Stimulated activated CD4-positive, alpha-beta T cell treated with anti-CD3 and anti-CD28 coated beads, Interleukin-4, amount 100 ng/mL, for 48 hours (primary cell): ENCODE data around the gene MIDN.
A peak's percentile ranks its signal among the peaks of the same experiment; 100 is the strongest.
"Not testable (repeated sequence)": the region's sequence is repeated elsewhere in the genome, so short reads cannot be mapped to it uniquely, and the experiment has no call there.

Experiments used
- DNase-seq, 2 donors: peaks; one replicate each; pipeline ENCODE4 v3.0.0-alpha.2; 2020; ENCODE audit warnings: low read depth in 2 of 2

MIDN gene

DNA sequence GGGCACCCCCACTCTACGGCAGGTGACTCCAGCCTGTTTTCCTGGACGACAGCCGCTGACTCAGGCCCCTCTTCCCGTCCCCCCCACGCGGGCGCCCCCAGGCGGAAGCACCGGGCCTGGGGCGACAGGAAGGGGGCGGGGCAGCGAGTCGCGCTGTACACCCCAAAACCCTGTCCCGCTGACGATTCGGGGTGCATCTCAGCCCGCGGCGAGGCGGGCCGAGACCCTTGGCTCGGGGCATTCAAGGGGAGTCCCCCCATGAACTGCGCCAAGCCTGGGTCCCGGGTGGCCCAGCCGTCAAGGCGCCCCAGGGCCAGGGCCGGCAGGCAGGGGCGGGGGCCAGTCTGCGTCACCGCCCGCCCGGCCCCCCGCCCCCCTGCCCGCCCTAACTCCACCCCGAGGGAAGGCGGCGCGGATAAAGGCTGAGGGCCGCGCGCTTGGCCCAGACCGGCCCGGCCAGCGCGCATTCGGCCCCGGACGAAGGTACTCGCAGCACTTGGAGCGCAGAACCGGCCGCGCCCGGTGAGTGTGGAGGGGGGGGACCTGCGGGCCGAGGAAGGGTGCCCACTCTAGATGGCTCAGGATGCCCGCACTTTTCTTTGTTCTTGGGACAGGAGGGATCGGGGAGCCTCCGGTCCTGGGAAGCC, at the start of gene MIDN:
MIDN (plus strand) TSS at position 445 of the 647 bp plus-strand sequence. CDS start 1,714 bp downstream, outside the sequence.
- DNase-seq, result peak in 1 of 2 donors; percentile 58

DNA sequence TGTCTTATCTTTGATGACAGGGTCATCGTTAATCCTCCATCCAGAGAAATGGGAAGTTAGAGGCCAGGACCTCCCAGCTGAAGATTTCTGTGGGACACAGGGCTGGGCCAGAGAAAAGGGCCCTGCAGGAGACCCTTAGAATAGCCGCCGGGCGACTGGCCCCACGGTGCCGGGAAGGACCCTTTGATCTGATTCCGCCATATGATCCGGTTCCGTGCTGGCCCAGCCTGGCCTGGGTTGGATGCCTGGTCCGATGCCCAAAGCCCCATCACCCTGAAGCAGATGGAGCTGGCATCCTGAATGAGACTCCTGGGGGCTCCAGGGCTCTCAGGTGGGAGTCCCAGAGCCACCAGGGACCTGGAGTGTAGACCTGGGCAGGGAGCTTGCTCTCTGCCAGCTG, 48.9 kb upstream of the MIDN start:
- DNase-seq, result no peak

DNA sequence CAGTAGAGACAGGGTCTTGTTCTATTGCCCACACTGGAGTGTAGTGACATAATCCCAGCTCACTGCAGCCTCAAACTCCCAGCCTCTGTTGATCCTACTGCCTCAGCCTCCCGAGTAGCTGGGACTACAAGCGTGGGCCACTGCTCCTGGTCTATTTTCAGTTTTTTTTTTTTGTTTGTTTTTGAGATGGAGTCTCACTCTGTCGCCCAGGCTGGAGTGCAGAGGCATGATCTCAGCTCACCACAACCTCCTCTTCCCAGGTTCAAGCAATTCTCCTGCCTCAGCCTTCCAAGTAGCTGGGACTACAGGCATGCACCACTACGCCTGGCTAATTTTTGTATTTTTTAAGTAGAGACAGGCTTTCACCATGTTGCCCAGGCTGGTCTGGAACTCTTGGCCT, 47.8 kb upstream of the MIDN start:
- not testable (repeated sequence) for DNase-seq

DNA sequence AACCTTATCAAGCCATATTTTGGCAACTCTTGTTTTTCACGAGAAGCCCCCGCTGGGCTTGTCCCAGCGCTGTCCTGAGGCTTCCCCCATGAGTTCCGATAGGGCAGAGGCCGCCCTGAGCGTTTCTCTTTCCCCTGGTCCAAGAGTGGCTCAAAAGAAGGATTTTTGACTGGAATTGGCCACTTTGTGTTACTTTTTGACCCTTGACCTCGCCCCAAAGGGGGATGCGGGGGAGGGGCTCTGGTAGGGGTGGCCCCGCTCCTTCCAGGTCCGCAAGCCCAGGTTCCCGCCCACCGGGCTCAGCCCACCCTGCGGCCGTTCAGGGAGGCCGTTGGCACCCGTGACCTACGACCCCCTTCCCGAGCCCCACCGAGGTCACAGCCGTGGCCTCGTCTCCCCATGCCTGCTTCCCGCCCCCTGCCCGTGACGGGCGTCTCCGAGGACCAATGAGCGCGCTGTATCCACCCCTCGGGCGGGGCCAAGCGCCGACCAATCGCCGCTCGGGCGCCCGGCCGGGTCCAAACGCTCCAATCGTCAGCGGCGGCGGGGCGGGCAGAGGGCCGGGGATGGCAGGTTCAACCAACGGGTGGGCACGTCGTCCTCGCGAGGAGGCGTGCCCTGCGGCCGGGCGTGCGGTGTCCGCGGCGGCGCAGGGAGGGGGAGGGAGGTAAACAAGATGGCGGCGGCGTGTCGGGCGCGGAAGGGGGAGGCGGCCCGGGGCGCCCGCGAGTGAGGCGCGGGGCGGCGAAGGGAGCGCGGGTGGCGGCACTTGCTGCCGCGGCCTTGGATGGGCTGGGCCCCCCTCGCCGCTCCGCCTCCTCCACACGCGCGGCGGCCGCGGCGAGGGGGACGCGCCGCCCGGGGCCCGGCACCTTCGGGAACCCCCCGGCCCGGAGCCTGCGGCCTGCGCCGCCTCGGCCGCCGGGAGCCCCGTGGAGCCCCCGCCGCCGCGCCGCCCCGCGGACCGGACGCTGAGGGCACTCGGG, 43.0 kb upstream of the MIDN start, which contains the start of gene STK11:
STK11 (plus strand) TSS at position 665 of the 986 bp plus-strand sequence. CDS start 1,136 bp downstream, outside the sequence.
- peak; percentile 99 for DNase-seq

DNA sequence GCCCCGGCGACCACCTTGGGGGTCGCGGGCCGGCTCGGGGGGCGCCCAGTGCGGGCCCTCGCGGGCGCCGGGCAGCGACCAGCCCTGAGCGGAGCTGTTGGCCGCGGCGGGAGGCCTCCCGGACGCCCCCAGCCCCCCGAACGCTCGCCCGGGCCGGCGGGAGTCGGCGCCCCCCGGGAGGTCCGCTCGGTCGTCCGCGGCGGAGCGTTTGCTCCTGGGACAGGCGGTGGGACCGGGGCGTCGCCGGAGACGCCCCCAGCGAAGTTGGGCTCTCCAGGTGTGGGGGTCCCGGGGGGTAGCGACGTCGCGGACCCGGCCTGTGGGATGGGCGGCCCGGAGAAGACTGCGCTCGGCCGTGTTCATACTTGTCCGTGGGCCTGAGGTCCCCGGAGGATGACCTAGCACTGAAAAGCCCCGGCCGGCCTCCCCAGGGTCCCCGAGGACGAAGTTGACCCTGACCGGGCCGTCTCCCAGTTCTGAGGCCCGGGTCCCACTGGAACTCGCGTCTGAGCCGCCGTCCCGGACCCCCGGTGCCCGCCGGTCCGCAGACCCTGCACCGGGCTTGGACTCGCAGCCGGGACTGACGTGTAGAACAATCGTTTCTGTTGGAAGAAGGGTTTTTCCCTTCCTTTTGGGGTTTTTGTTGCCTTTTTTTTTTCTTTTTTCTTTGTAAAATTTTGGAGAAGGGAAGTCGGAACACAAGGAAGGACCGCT, 42.1 kb upstream of the MIDN start:
- no peak for DNase-seq

DNA sequence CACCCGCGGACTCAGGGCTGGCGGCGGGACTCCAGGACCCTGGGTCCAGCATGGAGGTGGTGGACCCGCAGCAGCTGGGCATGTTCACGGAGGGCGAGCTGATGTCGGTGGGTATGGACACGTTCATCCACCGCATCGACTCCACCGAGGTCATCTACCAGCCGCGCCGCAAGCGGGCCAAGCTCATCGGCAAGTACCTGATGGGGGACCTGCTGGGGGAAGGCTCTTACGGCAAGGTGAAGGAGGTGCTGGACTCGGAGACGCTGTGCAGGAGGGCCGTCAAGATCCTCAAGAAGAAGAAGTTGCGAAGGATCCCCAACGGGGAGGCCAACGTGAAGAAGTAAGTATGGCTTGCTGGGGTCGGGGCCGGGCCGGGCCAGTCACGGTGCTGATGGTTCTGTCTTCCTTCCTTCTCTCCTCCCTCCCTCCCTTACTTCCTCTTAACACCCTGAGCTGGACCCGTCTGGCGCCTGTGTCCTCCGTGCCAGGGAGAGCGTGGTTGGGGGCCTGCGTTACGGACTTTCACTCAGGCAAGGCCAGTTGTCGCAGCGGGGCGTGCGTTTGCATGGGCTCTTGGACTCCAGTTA, 41.4 kb upstream of the MIDN start:
- no peak for DNase-seq

DNA sequence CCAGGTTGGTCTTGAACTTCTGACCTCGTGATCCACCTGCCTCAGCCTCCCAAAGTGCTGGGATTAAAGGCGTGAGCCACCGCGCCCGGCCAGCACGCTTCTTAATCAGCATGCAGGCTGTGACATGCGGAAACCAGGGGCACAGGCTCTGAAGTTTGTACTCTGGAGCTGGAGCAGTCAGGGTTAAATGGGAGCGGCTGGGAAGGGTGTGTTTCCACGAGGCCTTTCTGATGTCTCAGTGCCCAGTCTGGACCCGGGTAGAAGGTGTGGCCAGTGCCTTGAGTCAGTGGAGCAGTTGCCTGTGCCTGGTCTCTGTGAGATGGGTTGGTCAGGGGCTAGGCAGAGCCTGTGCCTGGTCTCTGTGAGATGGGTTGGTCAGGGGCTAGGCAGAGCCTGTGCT, 39.6 kb upstream of the MIDN start:
- DNase-seq, result not testable (repeated sequence)

DNA sequence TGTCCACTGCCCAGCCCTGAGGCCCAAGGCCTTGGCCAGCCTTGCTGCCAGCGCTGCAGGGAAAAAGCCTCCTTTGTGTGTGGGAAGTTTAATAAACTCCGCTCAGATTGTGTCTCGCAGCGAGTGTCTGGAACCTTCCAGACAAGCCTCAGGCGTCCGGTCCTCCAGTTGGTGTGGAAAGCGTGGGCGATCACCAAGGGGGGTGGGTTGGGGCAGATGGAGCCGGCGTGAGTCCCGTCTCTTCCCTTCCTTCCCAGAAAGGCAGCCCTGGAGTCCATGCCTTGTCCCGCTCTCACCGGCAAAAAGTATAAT, 38.2 kb upstream of the MIDN start:
- no peak for DNase-seq

DNA sequence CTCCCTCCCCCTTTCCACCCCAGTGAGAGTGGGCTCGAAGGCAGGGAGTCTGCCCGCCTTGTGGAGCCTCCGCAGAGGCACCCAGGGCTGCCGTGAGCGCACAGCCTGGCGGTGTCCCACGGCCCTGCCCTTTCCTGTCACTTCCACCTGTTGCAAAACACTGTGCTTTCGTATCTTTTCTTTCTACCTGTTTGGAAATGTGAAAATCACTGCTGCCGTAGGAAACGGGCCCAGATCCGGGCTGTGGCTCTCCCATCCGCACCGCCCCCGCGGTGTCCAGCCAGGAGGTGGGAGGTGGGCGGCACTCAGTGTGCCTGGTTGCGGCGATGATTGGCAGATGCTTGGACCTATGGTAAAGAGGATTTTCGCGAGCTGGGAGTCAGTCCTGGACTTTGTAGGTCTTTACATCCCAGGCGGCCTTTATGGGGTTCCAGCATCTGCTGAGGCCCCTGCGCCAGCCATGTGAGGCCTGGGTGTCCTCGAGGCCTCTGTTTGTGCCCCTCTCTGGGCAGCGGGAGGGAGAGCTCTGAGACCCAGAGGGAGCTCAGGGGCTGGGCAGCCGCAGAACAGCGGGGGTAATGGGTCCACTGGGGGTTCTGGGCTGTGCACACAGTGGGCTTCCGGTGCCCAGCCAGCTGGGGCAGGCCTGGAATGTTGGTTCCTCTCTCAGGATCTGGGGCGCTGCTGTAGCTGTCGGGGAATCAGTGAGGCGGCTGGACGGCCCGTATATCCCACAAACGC, 36.7 kb upstream of the MIDN start:
- no peak for DNase-seq

DNA sequence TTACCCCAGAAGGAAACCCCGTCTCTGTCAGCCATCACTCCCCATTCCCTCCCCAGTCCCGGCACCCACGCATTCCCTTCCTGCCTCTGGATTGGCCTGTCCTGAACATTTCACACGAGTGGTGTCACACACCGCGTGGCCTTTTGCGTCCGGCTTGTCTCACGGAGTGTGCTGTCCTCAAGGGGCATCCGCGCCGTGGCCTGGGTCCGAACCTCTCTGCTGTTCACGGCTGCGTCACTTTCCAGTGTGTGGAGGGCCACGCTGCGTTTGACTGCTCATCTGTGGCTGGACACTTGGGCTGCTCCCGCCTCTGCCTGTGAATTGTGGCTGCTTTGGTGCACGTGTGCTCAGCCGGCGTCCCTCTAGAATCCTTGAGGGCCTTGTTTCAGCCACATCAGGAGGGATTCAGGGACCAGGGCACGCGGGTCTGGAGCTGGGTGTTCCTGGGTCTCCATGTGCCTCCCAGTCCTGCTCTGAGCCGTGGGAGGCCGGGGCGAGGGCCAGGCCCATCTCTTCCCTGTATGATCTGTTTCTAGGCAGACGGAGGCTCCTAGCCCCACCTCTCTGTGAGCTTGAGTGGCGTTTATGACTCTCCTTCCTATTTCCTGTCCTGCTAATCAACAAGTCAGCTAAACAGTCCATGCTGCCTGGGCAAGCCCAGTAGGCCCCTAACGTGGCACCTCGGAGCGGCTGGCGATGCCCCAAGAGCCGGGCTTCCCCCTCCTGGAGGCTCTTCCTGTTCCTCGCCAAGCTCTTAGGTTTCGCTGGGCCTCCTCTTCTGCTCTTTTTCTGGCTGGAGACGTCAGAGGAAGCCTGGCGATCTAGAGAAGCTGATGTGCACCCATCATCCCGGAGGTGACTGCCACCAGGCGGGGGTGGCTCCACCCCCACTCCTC, 34.7 kb upstream of the MIDN start:
- peak in 1 of 2 donors; percentile 32 for DNase-seq

DNA sequence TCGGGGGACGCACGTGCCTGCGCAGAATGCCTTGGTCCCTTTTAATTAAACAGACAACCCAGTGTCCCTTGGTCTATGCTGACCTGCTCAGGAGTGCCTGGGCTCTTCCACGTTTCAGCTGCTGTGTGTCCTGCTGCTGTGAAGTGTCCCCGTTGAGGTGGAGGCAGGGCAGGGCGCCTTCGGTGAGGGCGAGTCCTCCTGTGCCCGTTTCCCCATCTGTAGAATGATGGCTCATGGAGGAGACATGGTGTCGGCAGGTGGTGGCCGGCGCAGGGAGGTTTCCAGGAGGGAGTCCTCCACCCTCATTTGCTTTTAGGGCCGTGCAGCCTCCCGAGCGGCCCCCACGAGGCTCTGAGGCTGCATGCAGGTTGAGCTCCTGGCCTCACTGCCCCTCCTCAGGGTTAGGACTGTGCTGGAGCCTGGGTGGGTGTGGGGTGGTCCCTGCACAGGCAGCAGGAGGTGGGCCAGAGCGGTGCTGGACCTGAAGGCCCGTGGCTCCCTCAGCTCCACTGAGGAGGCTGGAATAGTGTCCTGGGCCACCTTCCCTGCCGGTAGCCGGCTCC, 34.0 kb upstream of the MIDN start:
- DNase-seq, result no peak

DNA sequence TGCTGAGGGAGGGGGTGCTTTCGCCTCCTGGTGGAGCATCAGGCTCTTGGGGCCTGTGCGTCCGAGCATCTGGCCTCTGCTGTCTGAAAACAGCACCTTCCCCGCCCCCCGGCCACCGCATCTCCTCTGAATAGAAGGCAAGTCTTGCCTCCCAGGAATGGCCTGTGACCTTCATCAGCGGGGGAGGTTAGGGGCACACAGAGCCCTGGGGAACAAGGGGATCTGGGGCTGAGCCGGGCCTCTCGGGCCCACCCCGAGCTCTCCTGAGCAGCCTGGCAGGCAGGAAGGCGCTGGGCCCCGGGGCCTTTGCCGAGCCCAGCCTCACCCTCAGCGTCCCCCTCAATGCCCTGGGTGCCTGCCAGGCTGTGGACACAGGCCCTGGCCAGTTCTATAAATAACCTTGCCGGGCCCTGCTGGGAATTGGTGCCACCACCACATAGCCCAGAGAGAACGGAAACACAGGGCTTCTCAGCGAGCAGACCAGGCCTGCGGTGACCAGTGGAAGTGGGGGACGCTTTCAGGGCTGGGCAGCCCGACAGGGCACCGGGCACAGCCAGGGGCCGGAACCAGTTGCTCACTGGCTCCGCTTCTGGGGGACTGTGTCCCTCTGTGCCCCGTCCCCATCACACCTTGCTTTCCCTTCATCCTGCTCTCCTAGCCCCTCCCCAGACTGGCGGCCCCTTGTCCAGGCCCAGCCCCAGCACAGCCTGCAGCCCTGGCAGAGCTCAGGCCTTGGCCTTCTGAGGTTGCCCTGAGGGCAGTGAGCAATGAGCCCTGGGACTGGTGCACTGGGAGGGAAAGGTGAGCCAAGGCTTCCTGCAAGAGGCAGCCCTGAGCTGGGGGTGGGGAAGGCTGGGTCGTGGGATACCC, 33.3 kb upstream of the MIDN start:
- no peak for DNase-seq

DNA sequence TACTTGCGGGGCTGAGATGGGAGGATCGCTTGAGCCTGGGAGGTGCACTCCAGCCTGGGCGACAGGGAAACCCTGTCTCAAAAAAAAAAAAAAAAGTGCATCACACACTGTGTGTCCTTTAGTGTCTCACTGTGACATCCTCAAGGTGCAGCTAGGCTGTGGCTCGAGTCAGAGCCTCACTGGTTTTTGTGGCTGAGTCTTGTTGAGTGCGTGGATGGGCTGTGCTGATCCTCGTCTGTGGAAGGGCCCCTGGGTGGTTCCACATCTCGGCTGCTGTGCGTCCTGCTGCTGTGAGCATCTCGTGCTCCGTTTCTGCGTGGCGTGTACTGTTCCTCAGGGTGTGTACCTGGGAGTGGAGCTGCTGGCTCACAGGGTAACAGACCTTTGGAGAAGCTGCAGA, 31.6 kb upstream of the MIDN start:
- no peak for DNase-seq

DNA sequence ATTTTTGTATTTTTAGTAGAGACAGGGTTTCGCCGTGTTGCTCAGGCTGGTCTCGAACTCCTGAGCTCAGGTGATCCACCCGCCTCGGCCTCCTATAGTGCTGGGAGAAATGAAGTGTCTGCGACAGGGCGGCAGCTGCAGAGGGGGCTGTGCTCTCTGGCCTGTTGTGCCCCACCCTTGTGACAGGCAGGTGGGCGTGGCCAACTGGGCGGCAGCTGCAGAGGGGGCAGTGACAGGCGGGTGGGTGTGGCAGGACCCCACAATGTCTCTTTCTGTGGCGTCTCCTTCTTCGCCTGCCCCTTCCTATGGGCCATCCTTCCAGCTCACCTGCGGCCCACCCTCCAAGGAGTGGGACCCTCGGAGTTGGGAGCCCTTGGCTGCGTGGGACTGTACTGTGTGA, 31.0 kb upstream of the MIDN start:
- no peak for DNase-seq

DNA sequence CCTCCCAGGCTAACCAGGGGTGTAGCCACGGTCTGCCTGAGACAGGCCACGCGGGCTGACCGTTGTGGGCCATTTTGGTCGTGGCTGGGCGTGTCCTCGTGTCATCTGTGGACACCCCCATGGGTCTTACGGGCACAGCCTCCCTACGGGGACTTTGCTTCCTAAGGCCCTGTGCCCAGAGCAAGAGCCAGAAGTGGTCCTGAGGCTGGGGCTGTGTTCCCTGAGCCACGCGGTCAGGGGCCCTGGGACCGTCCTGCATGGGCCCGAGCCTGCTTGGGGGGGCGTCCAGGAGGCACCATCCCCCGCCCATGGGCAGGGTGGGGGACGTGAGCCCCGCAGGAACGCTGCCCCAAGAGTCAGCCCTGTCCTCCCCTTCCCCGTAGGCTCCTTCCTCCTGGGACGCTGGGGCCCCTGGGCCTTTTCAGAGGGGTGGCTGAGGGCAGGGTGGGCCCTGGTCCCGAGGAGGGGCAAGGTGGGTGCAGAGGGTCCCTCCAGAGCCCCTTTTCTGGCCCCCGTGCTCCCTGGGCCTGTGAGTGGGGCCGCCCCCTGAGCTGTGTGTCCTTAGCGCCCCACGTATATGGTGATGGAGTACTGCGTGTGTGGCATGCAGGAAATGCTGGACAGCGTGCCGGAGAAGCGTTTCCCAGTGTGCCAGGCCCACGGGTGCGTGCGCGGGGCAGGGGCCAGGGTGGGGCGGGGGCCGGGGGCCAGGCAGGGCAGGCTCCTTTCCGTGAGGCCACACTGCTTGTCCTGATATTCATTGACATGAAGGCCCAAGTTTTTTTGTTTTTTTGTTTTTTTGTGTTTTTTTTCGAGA, 29.4 kb upstream of the MIDN start:
- DNase-seq, result no peak

DNA sequence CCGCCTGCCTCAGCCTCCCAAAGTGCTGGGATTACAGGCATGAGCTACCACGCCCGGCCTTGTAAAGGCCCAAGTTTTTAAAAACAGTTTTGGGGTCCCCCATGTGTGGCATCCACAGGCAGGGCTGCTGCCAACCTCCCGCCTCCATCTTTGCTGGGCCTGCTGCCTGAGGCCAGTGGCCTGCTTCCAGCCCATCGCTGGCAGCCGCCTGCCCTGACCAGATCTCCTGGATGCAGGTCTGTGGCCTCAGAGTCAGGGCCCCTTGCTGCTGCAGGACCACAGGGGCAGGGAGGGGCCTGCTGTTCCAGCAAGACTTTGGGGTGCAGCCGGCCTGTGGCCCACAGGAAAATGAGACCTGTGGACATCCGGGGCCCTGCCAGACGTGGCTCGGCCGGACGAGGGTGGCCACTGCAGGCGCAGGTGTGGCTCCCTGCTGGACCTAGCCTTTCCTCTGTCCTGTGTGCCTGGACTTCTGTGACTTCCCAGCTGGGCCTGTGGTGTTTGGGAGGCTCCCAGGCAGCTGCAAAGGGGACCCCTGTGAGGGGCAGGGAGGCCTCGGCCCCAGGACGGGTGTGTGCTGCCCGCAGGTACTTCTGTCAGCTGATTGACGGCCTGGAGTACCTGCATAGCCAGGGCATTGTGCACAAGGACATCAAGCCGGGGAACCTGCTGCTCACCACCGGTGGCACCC, 28.5 kb upstream of the MIDN start:
- no peak for DNase-seq

DNA sequence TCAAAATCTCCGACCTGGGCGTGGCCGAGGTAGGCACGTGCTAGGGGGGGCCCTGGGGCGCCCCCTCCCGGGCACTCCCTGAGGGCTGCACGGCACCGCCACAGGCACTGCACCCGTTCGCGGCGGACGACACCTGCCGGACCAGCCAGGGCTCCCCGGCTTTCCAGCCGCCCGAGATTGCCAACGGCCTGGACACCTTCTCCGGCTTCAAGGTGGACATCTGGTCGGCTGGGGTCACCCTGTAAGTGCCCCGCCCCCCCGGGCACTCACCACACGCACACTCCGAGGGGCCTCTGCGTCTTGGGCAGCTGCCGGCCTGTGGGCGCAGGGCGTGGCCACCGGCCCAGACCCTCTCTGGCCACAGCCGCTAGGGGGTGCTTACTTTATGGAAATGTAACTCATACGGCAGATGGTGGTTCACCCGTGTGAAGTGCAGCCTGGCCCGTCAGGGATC, 27.9 kb upstream of the MIDN start:
- no peak for DNase-seq
